ENCODE data around the gene STXBP2.

GRCh38 chr19:7639863-7640348, 3.0 kb downstream of the STXBP2 start:
- no peak for TF ChIP-seq CTCF (IDR thresholded peaks at IDR 0.05; ENCODE audit: poor library complexity)
- no peak for TF ChIP-seq EZH2 (IDR thresholded peaks at IDR 0.05; ENCODE audit: borderline replicate concordance)
